WI38 (cell line): ENCODE measurements around the gene SH3TC1.
A peak's percentile ranks its signal among the peaks of the same experiment; 100 is the strongest.

Source experiments
- H3K4me3 ChIP-seq: 2 replicates; pipeline ENCODE4 v1.5.1; 2011; ENCODE audit warnings: low read depth, mild to moderate bottlenecking, control low read depth, low read length
- CTCF ChIP-seq: IDR thresholded peaks from 2 replicates; pipeline ENCODE4 v1.5.1; 2012; ENCODE audit warnings: low read depth, mild to moderate bottlenecking, control low read depth, low read length

The SH3TC1 gene

GRCh38 chr4:8241211-8241779 lies 42.2 kb downstream of the SH3TC1 start:
- H3K4me3 ChIP-seq = no peak overlapping the region
- TF ChIP-seq CTCF = no peak

GRCh38 chr4:8241895-8242696 lies 43.0 kb downstream of the SH3TC1 start:
- no peak overlapping the region for H3K4me3 ChIP-seq
- peak; percentile 86 for TF ChIP-seq CTCF

GRCh38 chr4:8242782-8243560 lies 43.9 kb downstream of the SH3TC1 start:
- no peak overlapping the region for H3K4me3 ChIP-seq
- no peak for TF ChIP-seq CTCF

GRCh38 chr4:8244001-8244757 lies 45.1 kb downstream of the SH3TC1 start:
- no peak overlapping the region for H3K4me3 ChIP-seq
- TF ChIP-seq CTCF = no peak

- H3K4me3 ChIP-seq = no peak overlapping the region
- no peak for TF ChIP-seq CTCF
These were observed 45.9 kb downstream of the SH3TC1 start for GRCh38 chr4:8244931-8245460.

GRCh38 chr4:8245884-8246833 lies 47.1 kb downstream of the SH3TC1 start:
- H3K4me3 ChIP-seq = no peak overlapping the region
- no peak for TF ChIP-seq CTCF
